22Rv1 (cell line): ENCODE data around the gene OBP2A.
"Not testable (repeated sequence)": the region's sequence is repeated elsewhere in the genome, so short reads cannot be mapped to it uniquely, and the experiment has no call there.

Experiments
- H3K27ac ChIP-seq: fragments of 450-650 bp; 2 replicates; pipeline ENCODE4 v1.5.1; 2017
- ZFX ChIP-seq: fragments of 450-650 bp; IDR thresholded peaks from 2 replicates; pipeline ENCODE4 v1.6.1; 2017; ENCODE audit warnings: antibody characterized with exemption, borderline replicate concordance
- TF ChIP-seq, protein P1 (sequence below): fragments of 450-650 bp; IDR thresholded peaks from 2 replicates; pipeline ENCODE4 v1.5.1; 2017; ENCODE audit warnings: mild to moderate bottlenecking

Gene OBP2A

GRCh38 chr9:135533113-135533512, 12.8 kb upstream of the OBP2A start:
- no peak overlapping the region for H3K27ac ChIP-seq
- TF ChIP-seq, protein P1, sequence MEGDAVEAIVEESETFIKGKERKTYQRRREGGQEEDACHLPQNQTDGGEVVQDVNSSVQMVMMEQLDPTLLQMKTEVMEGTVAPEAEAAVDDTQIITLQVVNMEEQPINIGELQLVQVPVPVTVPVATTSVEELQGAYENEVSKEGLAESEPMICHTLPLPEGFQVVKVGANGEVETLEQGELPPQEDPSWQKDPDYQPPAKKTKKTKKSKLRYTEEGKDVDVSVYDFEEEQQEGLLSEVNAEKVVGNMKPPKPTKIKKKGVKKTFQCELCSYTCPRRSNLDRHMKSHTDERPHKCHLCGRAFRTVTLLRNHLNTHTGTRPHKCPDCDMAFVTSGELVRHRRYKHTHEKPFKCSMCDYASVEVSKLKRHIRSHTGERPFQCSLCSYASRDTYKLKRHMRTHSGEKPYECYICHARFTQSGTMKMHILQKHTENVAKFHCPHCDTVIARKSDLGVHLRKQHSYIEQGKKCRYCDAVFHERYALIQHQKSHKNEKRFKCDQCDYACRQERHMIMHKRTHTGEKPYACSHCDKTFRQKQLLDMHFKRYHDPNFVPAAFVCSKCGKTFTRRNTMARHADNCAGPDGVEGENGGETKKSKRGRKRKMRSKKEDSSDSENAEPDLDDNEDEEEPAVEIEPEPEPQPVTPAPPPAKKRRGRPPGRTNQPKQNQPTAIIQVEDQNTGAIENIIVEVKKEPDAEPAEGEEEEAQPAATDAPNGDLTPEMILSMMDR = no peak
- no peak for TF ChIP-seq ZFX

DNA sequence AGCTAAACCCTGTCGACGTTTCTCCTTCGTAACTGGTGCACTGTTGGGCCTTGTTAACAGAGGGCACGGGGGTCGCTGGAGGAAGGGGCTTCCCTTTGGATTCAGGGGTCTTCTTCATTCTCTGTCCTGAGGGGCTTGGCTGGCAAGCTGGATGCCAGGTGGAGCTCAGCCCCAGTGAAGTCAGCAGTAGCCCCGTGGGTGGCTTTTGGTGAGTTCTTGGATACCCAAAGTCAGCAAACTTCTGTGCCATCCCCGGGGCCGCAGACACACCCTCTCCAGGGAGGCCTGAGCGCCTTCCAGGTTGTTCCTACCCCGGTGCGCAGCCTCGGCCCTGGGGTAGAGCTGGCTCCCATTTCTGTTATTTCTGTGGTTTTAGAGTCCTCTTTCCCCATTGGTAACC, 12.3 kb upstream of the OBP2A start:
- no peak overlapping the region for H3K27ac ChIP-seq
- TF ChIP-seq ZFX = no peak

GRCh38 chr9:135534192-135534711, 11.7 kb upstream of the OBP2A start:
- not testable (repeated sequence) for H3K27ac ChIP-seq

DNA sequence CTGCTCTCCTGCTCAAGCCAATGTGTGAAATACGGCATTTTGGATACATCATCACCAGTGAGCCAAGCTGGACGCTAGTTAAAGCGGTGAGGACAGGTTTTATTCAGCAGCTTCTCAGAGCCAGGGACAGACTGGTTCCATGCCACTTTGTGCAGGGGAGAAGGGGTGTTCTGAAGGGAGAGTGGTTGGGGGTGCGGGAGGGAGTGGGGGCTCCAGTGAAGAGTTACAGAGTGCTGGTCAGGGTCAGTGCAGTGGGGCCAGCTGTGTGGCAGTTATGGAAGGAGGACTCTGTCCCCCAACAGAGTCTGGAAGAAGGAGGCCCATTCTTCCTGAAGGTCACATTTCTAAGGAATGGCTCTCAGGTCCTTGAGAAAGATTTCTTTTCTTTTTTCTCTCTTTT, 11.1 kb upstream of the OBP2A start:
- H3K27ac ChIP-seq = not testable (repeated sequence)

DNA sequence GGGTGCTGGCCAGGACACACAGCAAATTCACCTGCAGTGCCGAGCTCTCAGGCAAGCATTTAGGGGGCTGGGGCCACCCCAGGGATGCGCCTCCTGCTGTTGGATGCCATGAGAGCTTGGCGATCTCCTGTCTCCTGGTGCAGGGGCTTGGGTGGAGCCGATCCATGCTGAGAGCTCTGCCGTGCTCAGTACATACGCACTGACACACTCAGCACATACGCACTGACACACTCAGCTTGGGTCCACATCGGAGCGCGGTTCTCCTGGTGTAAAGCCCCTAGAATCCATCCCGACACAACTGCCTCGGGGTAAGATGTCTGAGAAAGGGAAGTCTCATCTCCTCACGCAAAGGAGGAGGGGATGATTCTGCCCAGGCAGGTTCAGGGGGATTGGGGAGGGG, 10.3 kb upstream of the OBP2A start:
- not testable (repeated sequence) for H3K27ac ChIP-seq

- TF ChIP-seq, protein P1 = no peak
- TF ChIP-seq ZFX = no peak
Observed at GRCh38 chr9:135536216-135536615, 9.7 kb upstream of the OBP2A start.

DNA sequence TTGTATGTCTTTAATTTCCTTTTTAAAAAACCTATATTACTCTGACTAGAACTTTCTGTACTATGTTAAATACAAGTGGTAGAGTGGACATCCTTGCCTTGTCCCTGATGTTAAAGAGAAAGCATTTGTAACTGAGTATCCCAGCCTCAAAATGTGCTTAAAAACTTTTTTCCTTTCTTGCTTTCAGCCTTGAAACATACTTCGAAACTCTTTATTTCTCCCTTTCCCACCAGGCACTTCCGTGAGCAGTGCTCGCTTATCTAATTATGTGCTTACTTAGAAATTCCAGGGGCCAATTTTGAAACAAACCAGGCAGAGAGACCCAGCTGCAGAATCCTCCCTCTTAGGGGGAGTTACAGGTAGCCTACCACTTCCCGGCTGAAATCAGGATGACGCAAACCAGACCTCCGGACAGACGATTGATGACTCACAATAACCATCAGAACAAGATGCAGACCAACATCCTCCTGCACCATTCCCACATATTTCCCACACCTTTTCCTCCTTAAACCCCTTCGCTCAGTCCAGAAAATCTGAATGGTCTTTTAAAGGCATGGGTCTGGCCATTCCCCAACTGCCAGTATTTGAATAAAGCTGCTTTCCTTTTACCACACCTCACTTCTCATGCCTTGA, 2.5 kb upstream of the OBP2A start:
- not testable (repeated sequence) for H3K27ac ChIP-seq

More at GRCh38 chr9:135536216-135536615, 9.7 kb upstream of the OBP2A start:
- no peak overlapping the region for H3K27ac ChIP-seq

DNA sequence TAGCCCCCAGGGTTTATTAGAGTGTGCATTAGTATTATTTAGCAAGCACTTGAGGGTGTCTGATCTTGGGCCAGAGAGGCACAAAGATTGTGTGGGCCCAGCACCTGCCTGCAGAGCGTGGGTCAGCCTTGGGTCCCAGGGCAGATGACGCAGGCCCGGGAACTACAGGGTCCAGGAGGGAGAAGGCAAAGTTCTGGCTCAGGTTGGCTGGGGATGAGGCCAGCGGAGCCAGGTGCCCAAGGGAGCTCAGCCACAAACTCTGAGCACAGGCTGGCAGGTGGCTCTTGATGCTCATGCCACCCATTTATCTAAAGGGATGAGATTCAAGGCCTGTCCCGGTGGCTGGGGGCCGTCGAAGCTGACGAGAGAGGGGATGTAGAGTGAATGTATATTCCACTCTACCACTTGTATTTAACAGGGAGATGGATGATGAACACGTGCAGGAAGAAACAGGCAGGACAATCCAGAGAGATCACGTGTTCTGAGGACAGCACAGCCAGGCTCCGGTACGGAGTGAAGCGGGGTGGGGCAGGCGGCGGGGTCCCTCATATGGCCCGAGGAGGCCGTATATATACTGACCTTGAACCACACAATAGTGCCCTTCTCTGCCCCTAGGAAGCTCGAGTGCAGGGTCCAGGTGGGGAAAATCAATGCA, 818 bp upstream of the OBP2A start:
- H3K27ac ChIP-seq = no peak overlapping the region
- TF ChIP-seq, protein P1 = no peak
- TF ChIP-seq ZFX = no peak

DNA sequence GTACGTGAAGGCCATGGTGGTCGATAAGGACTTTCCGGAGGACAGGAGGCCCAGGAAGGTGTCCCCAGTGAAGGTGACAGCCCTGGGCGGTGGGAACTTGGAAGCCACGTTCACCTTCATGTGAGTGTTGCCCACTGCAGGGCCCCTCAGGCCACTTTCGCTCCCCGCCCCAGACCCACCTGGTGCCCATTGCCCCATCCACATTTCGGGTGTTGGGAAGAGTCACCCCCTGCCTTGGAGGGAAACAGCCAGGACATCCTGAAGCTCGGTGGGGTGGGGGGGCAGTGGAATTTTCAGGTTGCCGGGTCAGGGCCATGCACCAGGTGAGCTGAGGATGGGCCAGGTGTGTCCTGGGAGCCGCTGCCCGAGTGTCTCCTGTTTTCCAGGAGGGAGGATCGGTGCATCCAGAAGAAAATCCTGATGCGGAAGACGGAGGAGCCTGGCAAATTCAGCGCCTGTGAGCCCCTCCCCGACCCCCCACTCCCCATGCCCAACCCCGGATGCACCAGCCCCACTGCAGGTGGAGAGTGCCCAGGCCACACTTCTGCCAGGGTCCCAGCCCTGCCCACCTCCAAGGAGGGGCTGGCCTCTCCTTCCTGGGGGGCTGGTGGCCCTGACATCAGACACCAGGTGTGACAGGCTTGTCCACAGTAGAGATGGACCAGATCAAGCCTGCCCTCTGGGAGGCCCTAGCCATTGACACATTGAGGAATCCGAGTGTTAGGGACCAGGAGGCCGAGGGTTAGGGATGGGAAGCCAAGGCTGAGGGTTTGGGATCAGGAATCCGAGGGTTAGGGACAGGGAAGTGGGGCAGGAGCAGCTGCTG, 1.1 kb downstream of the OBP2A start:
- H3K27ac ChIP-seq = not testable (repeated sequence)

- no peak overlapping the region for H3K27ac ChIP-seq
- no peak for TF ChIP-seq ZFX
- TF ChIP-seq, protein P1 = no peak
Observed at GRCh38 chr9:135547756-135548736, 2.1 kb downstream of the OBP2A start.

DNA sequence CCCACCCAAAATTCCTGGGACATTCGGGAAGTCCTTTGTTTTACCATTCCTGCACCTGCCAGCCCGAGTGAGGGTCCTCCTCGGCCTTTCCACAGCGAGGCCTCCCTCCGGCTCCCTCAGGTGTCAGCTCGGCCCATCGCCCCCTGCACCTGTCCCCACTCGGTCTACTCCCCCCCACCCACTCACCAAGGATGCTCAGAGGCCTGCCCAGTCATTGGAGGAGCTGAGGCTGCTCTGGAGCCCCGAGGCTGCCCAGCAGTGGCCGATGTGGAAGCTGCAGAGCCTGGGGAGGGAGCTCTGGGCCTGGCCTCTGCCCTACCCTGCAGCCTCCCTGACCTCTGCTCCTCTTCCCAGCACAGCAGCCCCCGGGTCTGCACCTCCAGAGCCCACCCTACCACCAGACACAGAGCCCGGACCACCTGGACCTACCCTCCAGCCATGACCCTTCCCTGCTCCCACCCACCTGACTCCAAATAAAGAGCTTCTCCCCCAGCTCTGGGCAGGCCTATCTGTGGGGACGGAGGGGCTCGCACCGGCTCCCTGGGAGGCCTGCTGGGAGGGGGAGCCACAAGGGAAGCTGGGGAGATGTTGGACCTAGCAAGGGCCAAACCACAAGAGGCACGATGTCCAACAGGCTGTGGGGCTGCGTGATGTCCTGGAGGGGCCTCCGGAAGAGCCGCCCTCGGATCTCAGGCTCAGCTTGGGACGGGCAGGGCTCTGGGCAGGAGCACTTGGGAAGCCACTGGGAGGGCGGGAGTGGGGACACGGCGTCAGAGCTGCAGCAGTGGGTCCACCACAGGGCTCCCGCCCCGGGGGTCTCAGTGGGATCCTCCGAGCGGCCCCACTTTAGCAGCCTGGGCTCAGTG, 3.8 kb downstream of the OBP2A start:
- H3K27ac ChIP-seq = not testable (repeated sequence)
